Activated gamma-delta T cell (primary cell): ENCODE measurements around the gene CAMKK1.
"Not testable (repeated sequence)": the region's sequence is repeated elsewhere in the genome, so short reads cannot be mapped to it uniquely, and the experiment has no call there.

Source experiments
- DNase-seq: peaks from one replicate; lab custom pipeline; 2025; lab: John Stamatoyannopoulos, UW

CAMKK1 gene

DNA sequence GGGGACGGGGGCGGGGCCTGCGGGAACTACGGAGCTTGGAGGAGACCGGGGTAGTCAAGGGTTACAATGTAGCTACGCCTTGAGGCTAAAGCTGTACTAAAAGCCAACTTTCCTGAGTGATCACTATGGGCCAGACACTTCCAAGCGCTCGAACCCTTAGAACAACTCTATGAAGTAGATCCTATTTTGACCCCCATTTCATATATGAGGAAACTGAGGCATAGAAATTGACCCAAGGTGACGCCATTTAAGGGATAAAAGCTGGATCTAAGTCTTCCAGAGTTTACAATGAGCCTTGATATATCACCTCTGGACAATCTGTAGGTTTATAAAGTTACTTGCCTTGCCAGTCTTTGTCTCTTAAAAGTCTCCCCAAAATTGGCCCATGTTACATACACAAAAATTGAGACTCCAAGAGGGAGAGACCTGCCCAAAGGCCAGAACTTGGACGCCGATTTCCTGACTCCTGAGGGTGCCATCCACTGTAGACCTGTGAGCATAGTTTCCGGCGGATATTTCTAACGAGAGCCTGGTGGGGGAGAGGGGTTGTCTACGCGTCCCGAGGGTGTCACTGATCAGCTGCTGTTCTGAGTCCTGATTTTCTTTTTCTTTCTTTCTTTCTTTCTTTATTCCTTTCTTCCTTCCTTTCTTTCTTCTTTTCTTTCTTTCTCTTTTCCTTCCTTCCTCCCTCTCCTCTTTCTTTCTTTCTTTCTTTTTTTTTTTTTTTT is 46.3 kb downstream of the CAMKK1 start:
- no peak for DNase-seq

DNA sequence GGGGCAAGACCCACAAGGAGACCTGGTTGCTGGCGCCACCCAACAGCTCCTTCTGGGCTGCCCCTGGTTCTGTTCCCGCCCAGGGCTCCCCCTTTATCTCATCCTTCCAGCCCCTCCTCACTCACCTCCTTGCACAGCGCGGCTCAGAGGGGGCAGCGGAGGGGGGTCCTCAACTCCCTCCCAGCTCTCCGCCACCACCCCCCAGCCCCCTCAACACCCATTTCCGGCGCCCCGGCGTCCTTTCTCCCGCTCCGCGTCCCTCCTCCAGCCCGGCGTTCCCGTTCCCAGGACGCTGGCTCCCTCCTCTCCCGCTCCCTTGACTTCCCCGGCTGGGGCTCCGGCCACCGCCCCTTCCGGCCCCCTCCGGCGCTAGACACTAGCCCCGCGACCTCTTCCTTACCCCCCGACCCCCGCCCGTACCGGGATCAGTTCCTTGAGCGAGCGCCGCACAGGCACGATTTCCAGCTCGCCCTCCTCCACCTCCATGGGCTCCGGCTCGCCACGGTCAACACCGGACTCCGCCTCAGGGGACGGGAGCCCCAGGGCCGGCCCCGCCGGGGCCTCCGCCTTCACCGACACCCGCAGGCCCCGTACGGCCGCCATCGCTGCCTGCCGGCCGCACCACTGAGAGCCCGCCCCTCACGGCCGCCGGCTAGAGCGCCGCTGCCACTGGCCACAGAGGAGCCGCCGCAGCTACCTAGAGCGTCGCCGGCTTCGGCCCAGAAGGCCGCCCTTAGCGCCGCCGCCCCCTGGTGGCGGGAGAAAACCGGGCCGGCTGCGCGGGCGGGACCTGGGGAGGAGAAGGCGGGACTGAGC is 47.0 kb downstream of the CAMKK1 start, which contains the start of gene NCBP3:
Gene NCBP3, minus strand, starts transcription at position 626 of the 816 bp plus-strand sequence. Its CDS starts 23 bp downstream, at position 603.
- peak; percentile 82 for DNase-seq

DNA sequence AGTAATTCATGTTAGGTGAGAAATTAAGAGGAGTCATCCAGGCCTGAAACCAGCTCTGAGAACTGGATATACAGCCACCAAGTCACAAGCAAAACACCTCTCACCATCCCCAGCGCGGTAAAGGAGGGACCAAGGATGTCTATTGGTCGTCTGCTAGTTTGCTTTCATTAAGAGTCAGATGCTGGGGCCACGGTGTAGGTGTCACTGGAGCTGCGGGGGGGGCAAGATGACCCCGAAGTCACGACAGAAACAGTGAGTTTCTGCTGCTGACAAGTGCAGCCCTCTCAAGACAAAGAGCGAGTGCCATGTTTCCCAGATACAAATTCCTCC is 47.6 kb downstream of the CAMKK1 start:
- no peak for DNase-seq

GRCh38 chr17:3844556-3844955 is 48.3 kb downstream of the CAMKK1 start:
- DNase-seq, result not testable (repeated sequence)

- no peak for DNase-seq
Measured at GRCh38 chr17:3843935-3844516, 48.8 kb downstream of the CAMKK1 start.

DNA sequence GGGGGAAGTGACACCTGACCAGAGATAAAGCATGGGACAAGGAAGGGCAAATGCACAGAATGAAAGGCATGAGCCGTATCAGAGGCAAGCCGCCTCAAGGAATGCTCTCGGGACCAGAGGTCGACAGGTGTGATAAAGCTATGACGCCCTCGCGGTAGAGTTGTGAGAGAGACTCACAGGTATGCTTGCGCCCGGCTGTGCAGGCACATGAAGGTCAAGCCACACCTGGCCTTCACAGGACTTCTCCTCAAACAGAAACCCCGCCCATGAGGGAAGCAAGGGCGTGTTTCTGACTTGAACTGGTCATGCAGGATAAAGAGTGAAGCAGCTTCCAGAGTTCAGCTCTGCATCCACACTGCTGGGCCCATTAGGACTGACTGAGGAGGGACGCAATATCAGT is 54.6 kb downstream of the CAMKK1 start:
- no peak for DNase-seq

DNA sequence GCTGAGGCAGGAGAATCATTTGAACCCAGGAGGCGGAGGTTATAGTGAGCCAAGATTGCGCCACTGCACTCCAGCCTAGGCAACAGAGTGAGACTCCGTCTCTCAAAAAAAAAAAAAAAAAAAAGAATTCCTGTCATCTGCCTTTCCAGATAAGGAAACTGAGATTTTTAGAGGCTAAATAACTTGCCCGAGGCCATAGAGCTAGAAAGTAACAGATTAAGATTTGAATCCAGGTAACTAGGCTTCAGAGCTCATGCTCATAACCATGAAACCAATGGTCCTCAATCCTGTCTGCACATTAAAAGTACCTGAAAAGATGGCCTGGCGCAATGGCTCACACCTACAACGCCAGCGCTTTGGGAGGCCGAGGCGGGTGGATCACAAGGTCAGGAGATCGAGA is 56.3 kb downstream of the CAMKK1 start:
- no peak for DNase-seq

GRCh38 chr17:3835410-3836229 is 57.2 kb downstream of the CAMKK1 start:
- no peak for DNase-seq

DNA sequence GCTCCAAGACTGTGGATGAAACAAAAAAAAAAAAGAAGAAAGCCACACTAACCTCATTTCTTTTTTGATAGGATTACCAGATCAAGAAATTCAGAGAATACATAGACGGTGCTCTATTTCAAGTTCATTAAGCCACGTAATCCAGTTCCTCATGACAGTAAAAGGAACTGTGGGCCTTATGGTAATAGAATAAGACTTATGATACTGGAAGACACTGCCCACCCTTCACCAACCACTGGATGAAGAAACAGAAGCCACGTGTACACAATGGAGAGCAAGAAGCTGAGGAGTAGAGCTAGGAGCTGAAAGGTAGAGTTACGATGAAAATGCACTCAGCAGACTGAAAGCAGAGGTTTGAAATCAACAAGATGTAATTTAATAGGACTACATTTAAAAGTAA is 58.0 kb downstream of the CAMKK1 start:
- DNase-seq, result no peak

- DNase-seq, result no peak
Measured at GRCh38 chr17:3828852-3829232, 64.0 kb downstream of the CAMKK1 start.

GRCh38 chr17:3828151-3828851 is 64.6 kb downstream of the CAMKK1 start:
- DNase-seq, result no peak

GRCh38 chr17:3827124-3827773 is 65.6 kb downstream of the CAMKK1 start:
- DNase-seq, result no peak

DNA sequence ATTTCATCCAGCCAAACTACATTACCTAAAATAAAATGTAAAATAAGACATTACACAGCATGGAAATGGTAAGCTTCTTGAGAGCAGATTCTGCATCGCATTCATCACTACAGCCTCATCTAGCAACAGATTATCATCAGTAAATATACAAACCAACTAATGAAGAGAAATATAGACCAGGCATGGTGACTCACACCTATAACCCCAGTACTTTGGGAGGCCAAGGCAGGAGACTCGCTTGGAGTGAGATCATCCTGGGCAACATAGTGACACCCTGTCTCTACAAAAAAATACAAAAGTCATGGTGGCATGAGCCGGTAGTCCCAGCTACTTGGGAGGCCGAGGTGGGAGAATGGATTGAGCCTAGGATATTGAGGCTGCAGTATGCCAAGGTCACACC is 66.7 kb downstream of the CAMKK1 start:
- DNase-seq, result no peak

DNA sequence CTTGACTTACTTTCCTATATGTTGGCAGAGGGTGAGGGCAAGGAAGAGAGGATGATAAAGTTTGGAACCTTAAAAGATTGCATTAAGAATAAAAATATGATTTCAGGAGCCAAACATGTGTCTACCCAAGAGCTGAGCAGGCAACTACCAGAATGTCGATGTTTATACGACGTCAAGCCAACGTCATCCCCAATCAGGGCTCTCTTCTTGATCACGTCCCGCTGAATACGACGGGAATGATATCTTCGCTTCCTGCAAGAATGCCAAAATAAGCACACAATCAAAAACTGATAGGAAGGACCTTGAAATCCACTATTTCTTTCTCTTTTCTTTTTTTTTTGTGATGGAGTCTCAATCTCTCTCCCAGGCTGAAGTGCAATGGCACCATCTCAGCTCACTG is 71.8 kb downstream of the CAMKK1 start:
- DNase-seq, result no peak

- DNase-seq, result no peak
Measured at GRCh38 chr17:3818786-3819185, 74.1 kb downstream of the CAMKK1 start.

DNA sequence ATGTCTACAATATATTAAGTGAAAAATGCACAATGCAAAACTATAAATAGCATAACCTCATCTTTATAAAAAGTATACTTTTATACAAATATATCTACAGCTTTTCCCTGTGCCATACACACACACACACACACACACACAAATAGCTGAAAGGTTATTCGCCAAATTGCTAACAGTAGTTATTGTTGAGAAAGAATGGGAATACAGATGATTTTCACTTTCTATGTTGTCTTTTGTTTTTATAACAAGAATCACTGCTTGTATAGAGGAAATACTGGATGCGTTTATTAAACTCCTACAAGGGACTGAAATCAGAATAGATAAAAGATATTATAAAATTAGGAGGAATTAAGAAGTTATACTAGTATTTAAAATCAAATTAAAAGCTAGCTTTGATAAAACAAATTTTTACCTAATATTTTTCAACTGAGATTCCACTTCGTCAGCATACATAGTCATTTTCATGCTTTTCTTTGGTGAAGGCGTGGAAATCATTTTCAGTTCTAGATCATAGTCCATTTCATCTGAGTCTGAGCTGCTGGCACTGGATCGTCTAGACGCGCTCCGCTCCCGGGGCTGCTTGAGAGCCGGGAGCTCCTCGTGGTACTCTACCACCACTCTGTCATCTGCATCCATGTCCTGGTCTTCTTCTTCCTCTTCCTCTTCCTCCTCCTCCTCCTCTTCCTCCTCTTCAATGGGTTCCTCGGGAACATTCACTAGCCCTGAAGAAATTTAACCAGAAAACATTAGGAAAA is 74.8 kb downstream of the CAMKK1 start:
- DNase-seq, result no peak

DNA sequence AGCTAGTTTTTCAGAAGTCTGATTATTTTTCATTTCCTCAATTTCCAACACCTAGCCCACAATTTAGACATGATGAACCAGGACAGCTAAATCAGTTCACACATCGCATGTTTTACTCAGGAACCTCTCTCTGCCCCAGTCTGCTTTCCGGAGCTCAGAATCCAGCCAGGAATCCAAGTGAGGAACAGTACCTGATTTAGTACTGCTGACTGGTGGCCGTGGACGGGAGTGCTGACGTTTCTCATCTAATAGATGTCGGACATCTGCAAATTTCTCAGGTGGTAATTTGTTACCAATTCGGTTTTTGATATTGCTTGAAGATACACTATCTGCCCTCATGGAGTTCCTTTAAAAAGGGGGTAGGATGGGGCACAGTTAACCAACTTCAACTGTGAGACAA is 76.9 kb downstream of the CAMKK1 start:
- no peak for DNase-seq

GRCh38 chr17:3815122-3815521 is 77.7 kb downstream of the CAMKK1 start:
- no peak for DNase-seq

DNA sequence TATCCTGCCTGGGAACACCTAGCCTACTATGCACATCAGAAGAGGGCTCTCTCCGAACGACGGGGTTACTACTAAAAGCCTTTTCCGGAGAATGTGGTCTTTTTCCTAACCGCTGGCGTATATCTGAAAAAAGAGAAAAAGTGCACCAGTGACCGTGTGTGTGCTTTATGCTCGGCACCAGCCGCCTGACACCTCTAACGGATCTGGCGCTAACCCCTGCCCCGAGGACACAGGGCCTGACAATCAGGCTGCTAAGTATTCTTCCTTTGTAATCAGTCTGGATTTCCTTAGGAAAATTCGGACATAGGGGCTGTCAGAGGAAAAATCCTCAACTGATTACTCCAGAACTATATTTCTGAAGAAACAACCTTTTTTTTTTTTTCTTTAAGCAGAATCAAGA is 78.5 kb downstream of the CAMKK1 start:
- DNase-seq, result no peak

DNA sequence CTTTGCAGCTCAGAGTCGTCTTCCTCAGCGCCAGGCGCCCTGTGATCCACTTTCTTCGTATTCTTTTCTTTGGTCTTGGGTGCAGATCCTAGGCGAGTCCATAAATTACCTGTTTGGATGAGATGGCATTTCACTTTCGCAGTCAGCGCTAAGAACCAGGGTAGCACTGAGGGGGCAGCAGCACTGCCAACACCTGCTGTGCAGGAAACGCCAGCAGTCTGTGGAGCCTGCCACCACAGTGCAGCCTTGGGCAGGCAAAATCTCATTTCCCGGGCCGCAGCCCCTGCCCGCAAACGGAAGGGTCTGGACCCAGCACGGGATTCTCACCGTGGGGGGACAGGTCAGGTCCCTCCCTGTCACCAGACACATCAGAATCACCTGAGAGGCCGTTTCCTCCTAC is 79.7 kb downstream of the CAMKK1 start:
- no peak for DNase-seq
